CD4-positive, alpha-beta T cell (primary cell): ENCODE results near the gene RBP5. TPM values are rescaled to one million over a fixed set of nuclear protein-coding genes. Genes with fewer than 3 reads are reported as not detected.

ENCODE experiments used
- ATAC-seq: fragments of 200-7000 bp; cut with Tn5 transposase; one replicate; pipeline ENCODE4 v1.10.0; 2022; ENCODE audit warnings: mild to moderate bottlenecking; ENCODE audit not compliant: poor library complexity
- CTCF ChIA-PET: fragments of 350-600 bp; sonication (Branson Sonifier 250); formaldehyde crosslinking; loops from one replicate; lab custom pipeline; 2021; ENCODE audit warnings: antibody characterized with exemption, inconsistent platforms; lab: Charles Lee
- POLR2A ChIA-PET: fragments of 350-600 bp; sonication (Branson Sonifier 250); formaldehyde crosslinking; loops from one replicate; lab custom pipeline; 2021; ENCODE audit warnings: antibody characterized with exemption, inconsistent platforms; lab: Charles Lee
- DNase-seq, 14 experiments: peaks; one replicate each; pipeline ENCODE4 v3.0.0-alpha.2; 2013 to 2020; ENCODE audit warnings: mixed read lengths in 2 of 14
- H3K27ac ChIP-seq, 2 donors: one replicate each; pipeline versions ENCODE4 v1.5.1 to v1.7.0; 2013; ENCODE audit warnings: low read length in 2 of 2, low read depth in 1 of 2, mild to moderate bottlenecking in 1 of 2
- H3K27me3 ChIP-seq, 2 experiments: 1 replicate in 1 of 2; 2 replicates in 1 of 2; pipeline versions ENCODE4 v1.6.1 to v1.7.0; 2013; ENCODE audit warnings: low read length in 2 of 2, control low read depth in 1 of 2, mild to moderate bottlenecking in 1 of 2, moderate library complexity in 1 of 2; ENCODE audit not compliant: insufficient read depth in 2 of 2, control insufficient read depth in 1 of 2
- H3K36me3 ChIP-seq: one replicate; pipeline ENCODE4 v1.6.1; 2013; ENCODE audit warnings: low read length, control low read depth; ENCODE audit not compliant: insufficient read depth
- H3K4me1 ChIP-seq: one replicate; pipeline ENCODE4 v1.6.1; 2013; ENCODE audit warnings: low read length, control low read depth; ENCODE audit not compliant: insufficient read depth
- H3K4me3 ChIP-seq: one replicate; pipeline ENCODE4 v1.5.1; 2013; ENCODE audit warnings: mild to moderate bottlenecking, low read length, moderate library complexity
- H3K9me3 ChIP-seq, 2 experiments: 1 replicate in 1 of 2; 2 replicates in 1 of 2; pipeline versions ENCODE4 v1.6.1 to v1.7.0; 2013; ENCODE audit warnings: low read length in 2 of 2, mild to moderate bottlenecking in 2 of 2, control low read depth in 1 of 2, moderate library complexity in 1 of 2; ENCODE audit not compliant: control insufficient read depth in 1 of 2, insufficient read depth in 1 of 2
- H3K27ac Mint-ChIP-seq: one replicate; pipeline ENCODE4 v1.8.0; 2020; ENCODE audit warnings: mixed read lengths
- H3K27me3 Mint-ChIP-seq: one replicate; pipeline ENCODE4 v1.8.0; 2021; ENCODE audit warnings: mixed read lengths
- H3K36me3 Mint-ChIP-seq: one replicate; pipeline ENCODE4 v1.8.0; 2021; ENCODE audit warnings: low read depth, mixed read lengths
- H3K4me1 Mint-ChIP-seq: one replicate; pipeline ENCODE4 v1.8.0; 2021; ENCODE audit warnings: low read depth, mixed read lengths
- H3K4me3 Mint-ChIP-seq: one replicate; pipeline ENCODE4 v1.8.0; 2020; ENCODE audit warnings: mild to moderate bottlenecking, mixed read lengths
- H3K9me3 Mint-ChIP-seq: one replicate; pipeline ENCODE4 v1.8.0; 2020; ENCODE audit warnings: mixed read lengths
- intact Hi-C, 2 experiments: fragments of 100-400 bp; cut with DNase I in 1 of 2; cut with micrococcal nuclease in 1 of 2; formaldehyde crosslinking; loops; one replicate each; pipeline versions ENCODE4 v1.15.1 to v1.9.0; 2023 to 2025; cut with DNase I, micrococcal nuclease
- total RNA-seq, 174 experiments: library from RNA in 2 of 174; stranded (reverse) in 2 of 174; gene quantifications; one replicate each; pipeline ENCODE4 v1.2.3 and lab custom pipeline; 2021 to 2026
- TF ChIP-seq, protein P1 (sequence below): fragments of 200-600 bp; IDR thresholded peaks from one replicate; pipeline ENCODE4 v1.8.0; 2022; ENCODE audit warnings: antibody characterized with exemption, mild to moderate bottlenecking

The RBP5 gene
- total RNA-seq, 2 experiments from 2014 or later: not detected

GRCh38 chr12:7156259-7157197 lies 27.8 kb upstream of the RBP5 start:
- H3K36me3 ChIP-seq: peaks cover 59% of the 10 kb centered on the region
- peaks cover 44% of the 10 kb centered on the region for H3K36me3 Mint-ChIP-seq

GRCh38 chr12:7155471-7156034 lies 26.9 kb upstream of the RBP5 start:
- ChIA-PET CTCF (no interaction called here), POLR2A (no interaction called here)
- H3K4me1 ChIP-seq: no peaks in the 10 kb centered on the region
- H3K27ac ChIP-seq: no peak overlapping the region
- Mint-ChIP-seq H3K27me3 (no peaks in the 10 kb centered on the region), H3K9me3 (no peaks in the 10 kb centered on the region), H3K36me3 (peaks cover 49% of the 10 kb centered on the region), H3K27ac (no peak overlapping the region), H3K4me1 (no peaks in the 10 kb centered on the region), H3K4me3 (no peak overlapping the region)
- DNase-seq: no peak
- H3K4me3 ChIP-seq: no peak overlapping the region
- no peak for ATAC-seq
- TF ChIP-seq, protein P1, sequence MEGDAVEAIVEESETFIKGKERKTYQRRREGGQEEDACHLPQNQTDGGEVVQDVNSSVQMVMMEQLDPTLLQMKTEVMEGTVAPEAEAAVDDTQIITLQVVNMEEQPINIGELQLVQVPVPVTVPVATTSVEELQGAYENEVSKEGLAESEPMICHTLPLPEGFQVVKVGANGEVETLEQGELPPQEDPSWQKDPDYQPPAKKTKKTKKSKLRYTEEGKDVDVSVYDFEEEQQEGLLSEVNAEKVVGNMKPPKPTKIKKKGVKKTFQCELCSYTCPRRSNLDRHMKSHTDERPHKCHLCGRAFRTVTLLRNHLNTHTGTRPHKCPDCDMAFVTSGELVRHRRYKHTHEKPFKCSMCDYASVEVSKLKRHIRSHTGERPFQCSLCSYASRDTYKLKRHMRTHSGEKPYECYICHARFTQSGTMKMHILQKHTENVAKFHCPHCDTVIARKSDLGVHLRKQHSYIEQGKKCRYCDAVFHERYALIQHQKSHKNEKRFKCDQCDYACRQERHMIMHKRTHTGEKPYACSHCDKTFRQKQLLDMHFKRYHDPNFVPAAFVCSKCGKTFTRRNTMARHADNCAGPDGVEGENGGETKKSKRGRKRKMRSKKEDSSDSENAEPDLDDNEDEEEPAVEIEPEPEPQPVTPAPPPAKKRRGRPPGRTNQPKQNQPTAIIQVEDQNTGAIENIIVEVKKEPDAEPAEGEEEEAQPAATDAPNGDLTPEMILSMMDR: no peak
- peaks cover 69% of the 10 kb centered on the region for H3K36me3 ChIP-seq
- no peaks in the 10 kb centered on the region for H3K27me3 ChIP-seq
- intact Hi-C loops: no loop called here
- H3K9me3 ChIP-seq: no peaks in the 10 kb centered on the region

More at GRCh38 chr12:7156259-7157197, 27.8 kb upstream of the RBP5 start:
- intact Hi-C loops: no loop called here
- Histone ChIP-seq H3K4me1 (no peaks in the 10 kb centered on the region), H3K27ac (no peak overlapping the region), H3K9me3 (no peaks in the 10 kb centered on the region), H3K27me3 (no peaks in the 10 kb centered on the region), H3K4me3 (no peak overlapping the region)
- no peaks in the 10 kb centered on the region for H3K27me3 Mint-ChIP-seq
- no peaks in the 10 kb centered on the region for H3K9me3 Mint-ChIP-seq
- DNase-seq (peak in 1 of 14 experiments; percentile 9), ATAC-seq (no peak)
- ChIA-PET CTCF (no interaction called here), POLR2A (no interaction called here)
- H3K27ac Mint-ChIP-seq: no peak overlapping the region
- TF ChIP-seq, protein P1: no peak
- no peak overlapping the region for H3K4me3 Mint-ChIP-seq
- H3K4me1 Mint-ChIP-seq: no peaks in the 10 kb centered on the region

DNA sequence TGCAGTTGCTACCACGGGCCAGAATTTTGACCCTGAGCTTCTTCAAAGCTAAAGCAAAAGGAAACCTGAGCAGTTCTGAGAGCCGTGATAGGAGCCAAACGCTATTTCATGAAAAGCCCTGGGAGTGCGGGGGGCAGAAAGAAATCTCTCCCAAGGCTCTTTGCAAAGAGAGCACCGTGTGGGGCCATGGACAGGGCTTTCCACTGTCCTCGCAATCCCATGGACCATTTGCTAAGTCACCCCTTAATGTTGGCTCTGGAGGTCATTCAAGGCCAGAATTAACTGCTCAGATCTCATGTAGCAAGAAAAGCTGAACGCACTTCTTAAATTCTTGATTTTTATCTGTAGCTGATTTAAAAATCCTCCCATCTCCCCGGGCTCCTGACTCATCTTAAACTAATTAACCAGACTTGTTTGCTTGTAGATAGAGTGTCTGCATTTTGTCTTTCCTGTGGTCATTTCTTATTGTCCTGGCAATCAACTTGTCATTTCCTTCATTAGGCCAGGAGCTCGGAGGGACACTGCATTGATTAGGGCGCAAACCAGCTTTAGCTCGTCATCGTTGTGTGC lies 26.3 kb upstream of the RBP5 start:
- H3K27ac Mint-ChIP-seq: no peak overlapping the region
- Histone ChIP-seq H3K4me1 (no peaks in the 10 kb centered on the region), H3K27me3 (no peaks in the 10 kb centered on the region), H3K36me3 (peaks cover 75% of the 10 kb centered on the region), H3K27ac (no peak overlapping the region), H3K4me3 (no peak overlapping the region), H3K9me3 (no peaks in the 10 kb centered on the region)
- H3K27me3 Mint-ChIP-seq: no peaks in the 10 kb centered on the region
- no peaks in the 10 kb centered on the region for H3K9me3 Mint-ChIP-seq
- no peaks in the 10 kb centered on the region for H3K4me1 Mint-ChIP-seq
- H3K36me3 Mint-ChIP-seq: peaks cover 55% of the 10 kb centered on the region
- POLR2A ChIA-PET: no interaction called here
- no peak overlapping the region for H3K4me3 Mint-ChIP-seq
- CTCF ChIA-PET: no interaction called here
- DNase-seq (no peak), ATAC-seq (no peak)
- intact Hi-C loops: no loop called here
- TF ChIP-seq, protein P1: no peak
